Measurements from ENCODE around the gene PLPP4.

Gene PLPP4

DNA sequence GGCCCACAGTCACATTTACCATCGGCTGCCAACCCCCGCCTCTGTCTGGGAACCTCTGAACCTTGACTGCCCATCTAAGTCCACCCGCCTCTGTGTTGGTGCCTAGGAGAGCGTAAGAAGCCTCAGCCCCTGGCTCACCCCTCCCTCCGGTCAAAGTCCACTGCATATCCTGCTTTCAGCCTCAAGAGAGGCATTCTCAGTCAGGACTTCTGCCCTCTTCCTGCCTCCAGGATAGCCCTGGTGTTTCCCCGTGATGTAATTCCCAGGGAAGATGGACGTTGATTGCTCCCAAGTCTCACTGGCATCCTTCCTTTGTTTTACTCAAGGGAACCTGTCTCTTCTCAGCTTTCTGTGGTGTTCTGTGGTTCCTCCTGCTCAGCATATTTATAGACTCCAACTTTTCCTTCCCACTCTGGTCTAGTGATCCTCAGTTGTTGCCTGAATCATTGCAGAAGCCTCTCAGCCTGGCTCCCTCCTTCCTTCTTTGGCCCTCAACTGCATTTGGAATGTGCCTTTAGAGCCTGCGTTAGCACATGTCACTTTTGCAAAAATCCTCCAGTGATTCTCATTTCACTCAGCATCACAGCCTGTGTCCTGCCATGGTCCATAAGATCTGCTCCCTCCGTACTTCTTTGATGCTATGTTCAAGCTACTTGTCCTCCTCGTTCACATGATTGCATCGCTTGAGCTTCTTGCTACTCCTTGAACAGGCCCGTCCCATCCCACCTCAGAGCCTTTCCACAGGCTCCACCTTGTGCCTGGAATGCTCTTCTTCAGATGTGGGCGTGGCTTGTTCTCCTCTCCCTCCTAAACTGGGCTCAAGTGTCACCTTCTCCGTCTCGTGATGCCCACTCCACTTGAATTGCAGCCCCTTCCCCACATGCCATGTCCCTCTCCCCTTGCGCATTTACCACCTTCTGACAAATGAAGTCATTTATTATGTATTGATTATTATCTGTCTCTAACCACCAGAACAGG is 124.2 kb downstream of the PLPP4 start:
- no peak for DNase-seq

DNA sequence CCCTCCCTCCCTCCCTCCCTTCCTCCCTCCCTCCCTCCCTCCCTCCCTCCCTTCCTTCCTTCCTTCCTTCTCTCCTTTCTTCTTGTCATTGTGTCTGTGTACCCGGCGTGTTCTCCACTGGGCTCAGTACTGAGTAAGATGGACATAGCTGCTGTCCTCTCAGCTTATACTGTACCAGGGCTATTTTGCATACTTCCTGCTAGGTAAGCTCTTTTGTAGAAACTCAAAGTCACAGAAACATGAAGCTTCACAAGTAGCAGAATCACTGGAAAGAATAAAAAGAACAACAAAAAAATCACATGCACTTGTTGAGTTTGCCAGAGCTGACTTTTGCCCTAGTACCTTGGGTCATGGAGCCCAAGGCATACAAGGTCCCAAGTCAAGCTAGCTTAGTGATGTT is 125.7 kb downstream of the PLPP4 start:
- no peak for DNase-seq

DNA sequence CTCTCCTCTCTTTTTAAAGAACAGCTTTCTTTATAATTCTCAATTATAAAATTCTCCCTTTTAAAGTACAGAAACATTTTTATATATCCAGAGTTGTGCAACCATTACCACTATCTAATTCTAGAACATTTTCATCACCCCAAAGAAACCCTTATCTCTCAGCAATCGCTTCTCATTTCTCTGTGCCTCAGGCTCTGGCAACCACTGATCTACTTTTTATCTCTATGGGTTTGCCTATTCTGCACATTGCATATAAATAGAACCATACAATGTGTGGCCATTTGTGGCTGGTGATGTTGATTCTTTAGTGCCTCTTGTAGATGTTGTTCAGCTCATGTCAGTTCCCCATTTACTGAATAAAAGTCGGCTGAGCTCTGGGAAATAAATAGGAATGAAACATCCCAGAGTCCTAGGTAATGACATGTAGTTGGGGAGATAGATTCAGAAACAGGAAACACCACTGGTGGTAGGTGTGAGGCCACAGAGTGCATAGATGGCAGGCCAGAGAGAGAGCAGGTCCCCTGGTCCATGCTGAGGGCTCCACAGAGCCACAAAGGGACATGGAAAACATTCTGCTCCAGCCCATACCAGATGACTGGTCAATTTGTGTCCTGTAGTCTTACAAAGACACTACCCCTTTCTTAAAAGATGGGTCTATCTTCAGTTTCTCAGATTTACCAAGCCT is 126.5 kb downstream of the PLPP4 start:
- DNase-seq, result no peak

DNA sequence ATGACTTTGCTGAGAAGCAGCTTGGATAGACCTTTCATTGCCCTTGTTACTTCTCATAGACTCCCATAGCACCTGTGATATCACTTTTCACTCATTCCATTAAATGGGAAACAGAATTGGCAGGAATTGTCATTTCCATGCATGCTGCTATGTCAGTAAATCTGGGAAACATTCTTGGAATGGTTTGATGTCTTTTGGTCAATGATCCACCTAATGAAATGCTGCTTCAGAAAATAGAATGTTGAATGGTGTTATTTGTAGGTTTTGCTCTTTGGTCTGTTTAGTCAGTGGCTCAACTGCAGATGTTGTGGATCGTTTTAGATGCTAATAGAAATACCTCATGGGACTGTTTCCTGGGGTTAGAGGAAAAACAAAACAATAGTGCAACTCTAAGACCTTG is 127.8 kb downstream of the PLPP4 start:
- DNase-seq, result no peak

DNA sequence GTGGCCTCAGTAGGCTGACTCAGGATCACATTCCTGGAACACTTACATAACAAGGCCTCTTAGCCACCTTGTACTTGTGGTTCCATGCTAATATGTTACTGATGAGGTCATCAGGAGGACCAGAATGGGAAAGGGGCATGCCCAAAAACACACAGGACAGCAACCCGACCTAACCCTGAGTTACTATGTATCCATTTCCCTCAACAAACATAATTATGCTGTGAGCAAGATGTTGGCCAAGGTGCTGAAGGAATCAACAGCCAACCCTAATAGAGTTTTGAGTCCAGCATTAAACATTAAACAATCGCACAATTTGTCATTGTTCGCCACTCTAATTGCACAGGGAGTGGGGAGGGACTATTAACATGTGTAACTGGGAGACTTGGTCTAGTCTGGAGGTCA is 129.4 kb downstream of the PLPP4 start:
- no peak for DNase-seq

DNA sequence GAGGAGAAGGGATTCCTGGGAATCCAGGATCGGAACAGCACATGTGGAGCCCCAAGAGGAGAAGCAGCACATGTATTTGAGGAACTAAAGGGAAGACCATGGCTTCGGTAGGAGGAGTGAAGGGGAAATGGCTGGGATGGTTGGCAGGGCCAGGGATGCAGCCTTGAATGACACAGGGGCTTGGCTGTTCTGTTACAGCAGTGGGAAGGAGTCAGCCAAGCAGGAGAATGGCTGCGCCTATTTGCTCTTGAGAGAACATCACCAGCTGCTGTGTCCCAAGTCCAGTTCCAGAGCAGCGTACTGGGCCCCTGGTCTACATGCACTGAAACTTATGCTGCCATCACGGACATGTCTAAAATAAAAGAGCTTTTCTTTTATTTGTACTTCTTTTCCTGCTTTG is 130.0 kb downstream of the PLPP4 start:
- DNase-seq, result no peak

DNA sequence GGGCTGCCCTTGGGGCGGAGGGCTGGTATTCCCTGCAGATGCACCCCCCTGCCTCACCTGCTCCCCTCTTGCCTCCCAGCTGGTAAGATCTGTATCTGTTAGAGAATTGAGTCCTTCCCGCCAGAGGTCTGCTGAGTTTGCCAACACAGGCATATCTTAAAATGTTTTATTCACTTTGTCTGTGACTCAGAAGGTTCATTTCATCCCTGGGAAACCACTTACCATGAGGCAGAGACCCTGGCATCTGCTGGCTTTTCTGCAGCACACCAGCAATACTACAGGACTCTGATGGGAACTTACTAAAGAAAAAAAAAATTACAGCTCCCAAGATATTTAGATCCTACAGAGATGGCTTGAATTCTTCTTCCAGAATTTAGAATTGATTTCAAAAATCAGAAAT is 131.3 kb downstream of the PLPP4 start:
- DNase-seq, result no peak

DNA sequence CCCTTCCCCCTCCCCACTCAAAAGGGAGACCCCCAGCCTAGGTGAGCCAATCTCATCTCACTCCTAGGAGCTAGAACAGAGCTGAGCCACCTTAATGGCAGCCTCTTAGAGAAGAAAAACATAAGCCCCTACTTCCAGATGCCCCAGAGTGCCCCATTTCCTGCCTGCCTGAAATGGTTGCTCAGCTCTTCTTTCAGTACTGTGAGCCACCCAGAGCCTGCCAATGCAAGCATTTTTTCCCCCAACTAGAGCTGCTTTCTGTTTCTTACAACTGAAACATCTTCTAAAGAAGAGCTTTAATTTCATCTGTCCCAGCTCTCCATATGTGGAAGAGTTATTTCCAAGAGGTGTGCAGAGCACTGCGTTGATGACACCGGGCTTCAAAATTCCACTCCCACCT is 136.7 kb downstream of the PLPP4 start:
- DNase-seq, result no peak

DNA sequence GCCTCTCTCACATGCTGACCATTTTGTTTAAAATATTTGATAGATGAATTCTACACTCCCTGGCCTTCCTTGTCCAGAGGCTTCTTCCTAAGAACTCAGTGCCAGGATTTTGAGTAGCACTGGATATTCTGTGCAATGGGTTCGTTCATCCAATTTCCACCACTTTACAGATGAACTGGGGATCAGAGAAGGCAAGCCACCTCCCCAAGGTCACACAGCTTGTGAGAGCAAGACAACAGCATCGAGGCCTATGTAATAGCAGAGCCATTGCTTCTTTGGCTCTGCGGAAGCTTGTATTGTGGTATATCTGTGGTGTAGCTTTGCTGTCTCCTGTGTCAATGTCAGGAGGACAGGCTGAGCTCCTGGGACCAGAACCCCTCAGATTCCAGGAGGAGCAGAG is 140.9 kb downstream of the PLPP4 start:
- no peak for DNase-seq

DNA sequence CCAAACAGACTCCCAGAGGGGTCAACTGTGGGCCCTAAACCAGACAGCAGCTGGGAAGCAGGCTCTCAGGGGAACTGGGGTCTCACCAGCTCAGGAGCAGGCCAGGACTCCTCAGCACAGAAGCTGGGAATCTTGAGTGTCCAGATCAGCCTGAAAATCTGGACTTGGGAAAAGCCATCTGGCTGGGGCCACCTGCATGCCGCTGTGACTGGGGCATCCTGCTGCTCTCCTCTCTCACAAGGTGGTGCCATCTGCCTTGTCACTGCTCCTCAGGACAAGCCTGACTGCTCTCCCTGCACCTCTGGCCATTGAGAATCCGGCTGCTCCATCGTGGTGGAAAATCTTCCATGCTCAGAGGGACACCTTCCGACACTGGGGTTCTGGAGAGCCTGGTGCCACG is 141.4 kb downstream of the PLPP4 start:
- no peak for DNase-seq

DNA sequence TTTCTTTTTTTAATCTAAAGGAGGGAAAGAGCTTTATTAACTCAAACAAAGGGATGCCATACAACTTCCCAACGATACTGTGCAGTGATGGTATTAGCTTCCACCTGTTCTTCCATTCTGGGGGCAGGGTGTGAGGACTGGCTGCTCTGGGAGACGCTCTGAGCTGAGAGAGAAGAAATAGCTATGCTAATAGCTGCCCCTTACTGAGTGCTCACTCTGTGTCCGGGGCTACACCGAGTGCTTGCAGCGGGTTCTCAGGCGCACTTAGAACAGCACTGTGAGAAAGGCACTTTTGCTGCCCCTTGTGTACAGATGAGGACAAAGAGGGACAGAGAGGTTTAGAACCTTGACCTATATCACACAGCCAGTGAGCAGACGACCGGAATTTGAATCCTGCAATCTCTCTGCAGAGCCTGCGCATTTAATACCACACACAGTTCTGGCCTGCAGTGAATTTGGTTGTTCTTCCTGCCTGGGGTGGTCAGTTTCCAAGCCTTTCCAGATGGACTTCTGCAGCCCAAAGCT is 142.2 kb downstream of the PLPP4 start:
- no peak for DNase-seq

DNA sequence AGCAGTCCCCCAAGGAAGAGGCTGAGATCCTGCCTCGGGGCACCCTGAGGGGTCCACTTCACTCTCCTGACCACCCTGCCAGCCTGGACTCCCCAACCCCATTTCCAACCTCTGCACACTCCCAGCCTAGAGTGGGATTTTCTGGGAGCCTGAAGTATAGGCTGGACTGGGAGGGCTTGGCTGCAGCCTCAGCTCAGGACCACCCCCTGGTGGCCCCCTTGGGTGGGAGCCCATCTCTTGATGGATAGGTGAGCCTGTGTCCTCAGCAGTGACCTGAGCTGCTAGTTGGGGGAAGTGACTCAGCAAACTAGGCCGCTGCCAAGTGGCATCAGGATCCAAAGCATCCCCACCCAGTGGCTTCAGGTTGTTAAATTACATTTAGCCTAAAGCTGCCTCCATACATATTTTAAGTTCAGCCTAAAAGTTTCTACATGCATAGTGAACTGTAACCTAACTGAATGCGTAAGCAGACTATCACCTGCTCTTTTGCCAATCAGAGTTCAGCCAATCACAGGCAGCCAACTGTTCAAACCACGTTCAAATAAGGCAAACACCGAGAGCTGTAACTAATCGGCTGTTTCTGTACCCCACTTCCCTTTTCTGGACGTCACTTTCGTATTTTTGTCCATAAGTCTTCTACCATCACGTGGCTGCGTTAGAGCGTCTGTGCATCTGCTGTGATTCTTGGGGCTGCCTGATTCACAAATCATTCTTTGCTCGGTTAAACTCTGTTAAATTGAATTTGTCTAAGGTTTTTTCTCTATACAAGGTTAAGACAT is 144.0 kb downstream of the PLPP4 start:
- DNase-seq, result peak; percentile 21 to 28

DNA sequence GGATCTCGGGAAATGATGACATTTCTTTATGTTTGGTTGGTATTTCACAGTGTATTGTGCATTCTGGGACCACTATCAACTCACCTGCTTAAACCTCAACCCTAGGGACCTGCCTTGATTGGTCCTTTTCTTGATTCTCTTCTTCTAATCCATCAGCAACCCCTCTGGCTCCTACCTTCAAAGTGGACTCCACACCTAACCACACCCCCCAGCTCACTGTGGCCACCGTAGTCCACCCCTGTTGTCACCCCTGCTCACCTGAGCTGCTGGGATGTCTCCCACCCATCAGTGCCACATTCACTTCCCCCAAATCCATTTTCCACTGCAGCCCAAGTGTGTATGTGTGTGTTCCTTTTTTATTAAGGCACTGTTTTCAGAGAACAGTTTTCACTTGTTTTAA is 145.0 kb downstream of the PLPP4 start:
- DNase-seq, result no peak

DNA sequence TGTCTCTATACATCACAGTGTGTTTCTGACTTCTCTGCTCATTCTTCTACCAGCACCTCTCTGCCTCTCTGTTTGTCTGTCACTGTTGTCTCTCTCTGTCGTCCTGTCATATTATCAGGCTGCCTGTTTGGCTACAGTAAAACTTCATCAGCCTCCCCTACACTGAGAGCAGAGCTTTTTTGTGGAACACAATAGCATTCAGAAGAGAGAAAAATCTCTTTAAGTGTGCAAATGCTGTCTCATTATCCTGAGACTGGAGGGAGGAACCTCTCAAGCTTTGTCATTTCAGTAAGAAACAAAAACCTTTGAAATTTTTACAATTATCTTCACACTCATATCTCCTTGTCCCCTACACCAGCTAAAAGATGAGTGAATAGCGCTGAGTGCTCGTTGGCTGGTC is 148.4 kb downstream of the PLPP4 start:
- no peak for DNase-seq

DNA sequence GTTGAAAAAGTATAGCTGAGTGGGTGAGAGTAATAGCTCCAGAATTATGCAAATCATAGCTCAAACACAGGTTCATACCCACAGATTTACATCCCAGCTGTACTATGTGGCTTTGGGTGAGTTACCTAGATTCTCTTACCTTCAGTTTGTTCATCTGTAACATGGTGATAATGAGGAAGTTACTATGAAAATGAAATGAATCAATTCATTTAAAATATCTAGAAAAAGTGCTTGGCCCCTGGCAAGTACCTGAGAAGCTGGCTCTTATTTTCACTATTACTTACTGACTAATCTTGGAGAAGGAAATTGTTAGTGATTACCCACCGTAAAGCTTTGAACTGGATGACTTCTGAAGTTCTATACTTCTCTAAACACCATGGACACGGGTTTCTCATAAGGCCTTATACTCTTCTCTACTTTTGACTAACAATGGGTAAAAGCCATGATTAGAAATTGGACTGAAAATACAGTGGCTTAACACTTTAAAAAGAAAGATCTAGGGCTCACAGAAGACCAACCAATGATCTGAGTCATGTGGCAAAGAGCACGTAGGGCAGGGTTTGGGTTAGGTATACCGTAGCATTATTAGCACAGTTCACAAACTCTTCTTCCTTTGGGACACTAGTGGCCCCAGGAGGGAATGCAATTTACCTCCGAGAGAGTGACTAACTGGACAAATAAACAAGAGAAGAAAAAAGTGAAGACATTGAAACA is 149.2 kb downstream of the PLPP4 start:
- DNase-seq, result no peak

DNA sequence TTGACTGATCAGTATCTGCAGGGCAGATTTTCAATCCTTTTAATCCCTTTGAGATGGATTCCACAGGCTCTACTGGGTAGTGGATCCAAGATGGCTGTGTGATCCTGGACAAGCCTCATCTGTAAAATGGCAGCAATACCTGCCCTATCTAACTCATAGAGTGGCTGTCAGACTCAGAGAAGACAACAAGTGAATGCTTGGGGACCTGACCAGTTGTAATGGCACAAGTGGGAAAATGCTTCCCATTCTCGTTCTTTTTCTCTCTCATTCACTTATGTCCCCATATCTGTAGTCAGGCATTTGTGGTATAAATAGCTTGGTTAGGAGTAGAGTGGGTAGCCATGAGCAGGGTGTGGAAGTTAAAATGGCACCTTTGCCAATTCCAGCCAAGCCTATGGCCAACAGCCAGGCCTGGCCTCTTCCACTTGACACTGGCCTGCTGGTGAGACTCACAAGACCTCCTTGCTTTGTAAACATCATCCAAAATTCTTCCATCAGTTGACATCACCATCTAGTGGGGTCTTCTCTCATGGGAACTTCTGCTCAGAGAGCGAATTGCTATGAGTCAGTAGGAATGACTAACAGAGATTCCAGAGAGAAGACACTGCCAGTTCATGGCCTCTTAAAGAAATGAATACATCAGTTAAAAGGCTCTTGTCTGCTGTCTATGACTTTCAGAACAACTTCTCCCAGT is 150.1 kb downstream of the PLPP4 start:
- DNase-seq, result no peak

DNA sequence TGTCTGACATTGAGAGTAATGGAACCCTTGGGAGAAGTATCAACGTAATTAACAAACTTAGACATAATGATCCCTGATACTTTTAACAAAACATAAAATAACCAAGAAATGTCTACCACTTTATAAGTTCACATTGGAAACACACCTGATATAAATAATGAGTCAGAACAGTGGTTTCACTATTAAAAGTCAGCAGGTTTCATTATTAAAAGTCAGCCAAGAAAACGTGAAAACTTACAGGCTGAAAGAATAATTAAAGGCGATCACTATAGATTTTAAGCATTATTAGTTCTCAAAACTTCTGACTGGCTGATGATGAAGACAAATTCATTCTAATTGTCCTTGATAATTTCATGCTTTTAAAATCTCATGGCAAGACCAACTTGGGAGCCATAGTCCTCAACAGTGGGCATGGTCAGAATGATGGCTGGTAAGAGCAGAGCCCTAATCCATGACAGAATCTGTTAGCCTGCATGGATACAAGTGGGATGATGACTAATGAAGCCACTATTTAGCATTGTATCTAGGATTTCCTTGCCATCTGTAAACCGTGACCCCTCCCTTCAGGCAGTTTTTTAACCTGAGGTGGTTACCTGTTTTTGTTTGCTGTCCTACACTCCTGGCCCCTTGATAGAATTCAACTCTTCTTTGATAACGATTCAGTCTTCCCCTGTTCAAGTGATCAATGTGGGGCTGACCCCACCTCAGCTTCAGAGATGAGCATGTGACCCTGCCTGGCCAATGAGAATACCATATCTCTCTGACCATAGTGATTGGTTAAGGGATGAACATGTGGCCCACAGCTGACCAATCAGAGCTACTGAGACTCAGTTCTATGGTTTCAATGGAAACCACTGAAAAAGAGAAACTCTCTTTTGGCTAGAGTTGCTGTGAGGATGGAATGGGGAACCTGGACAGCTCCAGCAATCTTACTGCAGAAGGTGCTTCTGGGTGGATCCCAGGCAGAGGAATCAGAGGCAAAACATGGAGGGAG is 151.0 kb downstream of the PLPP4 start:
- DNase-seq, result no peak

DNA sequence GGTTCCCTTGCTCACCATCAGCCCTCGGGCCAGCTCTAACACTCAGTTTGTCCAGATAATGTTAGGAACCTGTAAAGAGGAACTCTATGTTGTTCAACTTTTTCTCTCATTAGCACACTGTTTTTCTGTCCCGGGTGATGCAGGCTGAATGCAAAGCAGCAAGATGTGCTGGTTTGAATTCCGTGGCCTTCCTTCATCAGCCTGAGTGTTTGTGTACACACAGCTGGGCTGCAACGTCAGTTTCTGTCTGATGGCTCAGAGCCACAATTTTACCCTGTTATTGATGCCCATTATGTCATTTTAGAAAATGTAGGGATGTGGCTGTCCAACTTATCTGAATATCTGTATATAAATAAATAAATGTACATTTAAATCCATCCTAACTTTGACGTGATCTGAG is 152.0 kb downstream of the PLPP4 start:
- DNase-seq, result no peak

DNA sequence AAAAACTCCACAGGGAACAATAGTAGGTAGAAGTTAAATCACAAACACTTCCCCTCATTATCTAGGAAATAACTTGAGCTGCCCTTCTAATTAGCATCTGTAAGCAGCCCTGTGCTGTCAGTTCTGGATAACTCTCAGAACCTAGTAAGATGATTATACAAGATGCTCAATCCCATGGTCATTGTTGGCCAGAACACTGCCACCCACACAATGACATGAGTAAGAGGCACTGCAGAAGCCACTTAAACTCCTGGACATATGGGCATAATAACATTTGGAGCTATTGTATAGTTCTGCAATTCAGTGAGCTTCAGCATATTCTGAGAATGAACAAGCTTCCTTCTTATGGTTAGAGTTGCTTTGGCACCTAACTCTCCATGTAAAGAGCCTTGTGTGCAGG is 153.8 kb downstream of the PLPP4 start:
- peak; percentile 5 to 15 for DNase-seq

DNA sequence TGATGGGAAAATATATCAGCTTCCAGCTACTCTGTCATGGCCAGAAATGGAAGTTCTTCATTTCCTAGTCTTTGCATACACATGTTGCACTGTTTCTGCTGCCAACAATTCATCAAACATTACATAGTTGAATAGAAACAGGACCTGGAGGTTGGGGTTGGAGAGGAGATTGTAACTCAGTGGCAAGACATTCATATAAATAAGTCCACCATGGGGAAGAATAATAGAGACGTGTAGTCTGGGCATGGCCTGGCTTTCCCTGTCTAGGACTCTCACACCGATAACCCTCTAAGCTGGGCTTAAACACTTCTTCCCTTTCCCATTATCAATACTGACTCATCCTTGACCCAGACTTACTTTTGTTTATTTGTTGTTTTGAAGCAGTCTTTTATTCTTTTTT is 155.7 kb downstream of the PLPP4 start:
- DNase-seq, result no peak

DNA sequence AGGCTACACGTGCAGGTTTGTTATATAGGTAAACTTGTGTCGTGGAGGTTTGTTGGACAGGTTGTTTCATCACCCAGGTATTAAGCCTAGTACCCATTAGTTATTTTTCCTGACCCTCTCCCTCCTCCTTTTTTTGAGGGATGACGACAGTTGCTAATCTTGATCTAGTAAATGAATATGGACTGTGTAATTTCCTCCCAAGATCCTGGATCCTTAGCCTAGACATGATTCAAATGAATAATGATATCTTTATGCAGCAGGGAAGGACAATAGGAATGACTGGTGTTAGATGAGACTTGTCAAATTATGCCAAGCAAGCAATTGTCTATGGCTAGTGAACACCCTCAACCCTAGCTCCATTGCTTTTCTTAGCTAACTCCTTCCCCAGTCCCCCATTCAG is 156.2 kb downstream of the PLPP4 start:
- DNase-seq, result no peak

Measured in inflammatory macrophage treated with lipopolysaccharide for 1 hour (primary cell).